NCI-H128 (cell line): ENCODE data around the gene H3-3A.

Experiments used
- DNase-seq: peaks from one replicate; lab custom pipeline; 2025; ENCODE audit not compliant: unreplicated experiment; lab: John Stamatoyannopoulos, UW

H3-3A gene

GRCh38 chr1:226110249-226111097 is 48.0 kb downstream of the H3-3A start:
- DNase-seq = no peak

DNA sequence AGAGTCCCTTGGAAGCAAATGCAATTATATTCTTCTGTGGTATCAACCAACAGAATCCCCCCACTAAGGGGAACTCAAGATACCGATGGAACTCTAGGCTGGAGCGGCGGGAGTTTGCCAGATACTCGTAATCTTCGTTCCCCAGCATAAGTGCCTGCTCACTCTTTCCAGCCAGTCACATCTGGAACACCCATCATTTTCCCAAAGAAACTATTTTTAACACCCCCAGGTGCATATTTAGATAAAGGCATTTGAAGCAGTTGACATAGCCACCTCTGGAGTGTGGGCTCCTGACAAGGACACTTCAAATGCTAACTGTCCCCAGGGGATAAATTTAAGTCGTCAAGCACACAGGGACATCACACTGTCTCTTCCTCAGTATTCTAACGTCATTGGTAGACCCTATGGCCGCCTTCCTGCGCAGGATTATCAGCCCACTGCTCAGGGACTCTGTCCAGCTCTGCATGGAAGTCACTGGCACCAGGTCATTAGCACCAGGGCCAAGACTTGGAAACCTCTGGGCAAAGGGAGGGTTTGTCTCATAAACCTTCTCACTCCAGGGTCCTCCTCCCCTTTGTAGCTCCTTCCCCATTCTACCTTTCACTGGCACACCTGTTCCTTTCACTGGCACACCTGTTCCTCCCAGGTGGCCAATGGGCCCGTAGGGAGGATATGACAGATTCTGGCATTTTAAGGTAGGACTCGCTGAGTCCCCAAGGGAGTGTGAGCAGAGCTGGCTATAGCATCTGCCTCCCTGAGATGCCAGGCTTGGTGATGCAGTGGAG is 48.8 kb downstream of the H3-3A start:
- no peak for DNase-seq

DNA sequence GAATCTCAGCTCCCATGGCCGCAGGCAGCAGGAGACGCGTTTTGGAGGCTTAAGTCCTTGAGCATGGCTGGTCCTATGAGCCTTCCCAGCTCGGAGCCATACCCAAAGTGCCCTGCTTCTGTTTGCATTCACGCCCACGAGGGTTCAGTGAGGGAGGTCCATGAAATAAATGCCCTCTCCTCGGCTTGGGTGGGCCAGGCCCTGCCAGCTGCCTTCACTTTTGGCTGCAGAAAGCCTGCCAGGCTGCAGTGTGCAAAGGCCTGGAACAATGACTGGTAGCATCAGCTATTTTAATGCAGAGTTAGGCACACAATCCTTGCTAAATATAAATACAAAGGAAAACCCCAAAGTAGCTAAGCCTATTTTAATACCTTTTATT is 49.4 kb downstream of the H3-3A start:
- no peak for DNase-seq

- no peak for DNase-seq
These were observed 50.1 kb downstream of the H3-3A start for GRCh38 chr1:226112626-226113025.

DNA sequence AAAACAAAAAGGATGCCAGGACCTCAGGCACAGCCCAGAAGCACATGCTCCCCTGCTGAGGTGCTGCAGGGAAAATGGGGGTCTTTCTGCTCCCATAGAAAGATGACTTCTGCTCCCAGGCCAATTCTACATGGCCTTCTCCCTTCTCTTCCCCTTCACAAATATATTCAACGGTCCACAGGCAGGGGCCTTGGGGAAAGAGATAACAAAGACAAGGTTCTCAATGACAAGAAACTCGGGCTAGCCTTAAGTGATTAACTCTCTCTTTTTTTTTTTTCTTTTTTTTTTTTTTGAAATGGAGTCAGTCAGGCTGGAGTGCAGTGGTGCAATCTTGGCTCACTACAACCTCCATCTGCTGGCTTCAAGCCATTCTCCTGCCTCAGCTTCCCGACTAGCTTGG is 54.2 kb downstream of the H3-3A start:
- DNase-seq = no peak

DNA sequence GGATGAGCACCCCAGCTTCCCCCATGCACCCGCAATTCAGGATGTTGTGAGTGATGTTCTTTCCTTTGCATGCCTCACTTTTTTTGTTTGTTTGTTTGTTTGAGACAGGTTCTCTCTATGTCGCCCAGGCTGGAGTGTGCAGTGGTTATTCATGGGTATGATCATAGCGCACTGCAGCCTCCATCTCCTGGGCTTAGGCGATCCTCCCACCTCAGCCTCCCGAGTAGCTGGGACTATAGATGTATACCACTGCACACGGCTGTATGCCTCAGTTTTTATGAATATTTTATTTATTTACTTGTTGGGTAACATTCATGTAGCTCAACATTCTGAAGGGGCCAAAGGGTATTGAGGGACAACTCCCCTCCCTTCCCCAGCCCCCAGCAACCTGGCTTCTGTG is 54.8 kb downstream of the H3-3A start:
- no peak for DNase-seq

- no peak for DNase-seq
These were observed 55.8 kb downstream of the H3-3A start for GRCh38 chr1:226118357-226118756.

DNA sequence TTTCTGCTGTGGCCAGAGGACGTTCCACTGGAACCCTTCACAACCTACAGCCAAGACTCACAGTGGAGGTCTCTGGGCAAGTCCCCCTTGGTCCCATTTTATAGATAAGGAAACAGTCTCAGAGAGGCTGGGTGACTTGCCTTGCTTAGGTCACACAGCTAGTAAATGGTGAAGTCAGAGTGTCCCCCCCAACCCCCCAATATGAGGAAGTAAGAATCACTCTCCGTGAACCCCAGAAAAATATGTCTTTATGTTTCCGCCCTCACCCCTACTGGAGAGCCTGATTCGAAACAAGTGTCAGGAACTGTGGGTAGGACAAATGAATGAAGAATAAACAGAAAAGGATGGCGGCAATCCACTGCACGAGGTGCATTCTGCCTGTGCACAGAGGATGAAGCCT is 56.7 kb downstream of the H3-3A start:
- DNase-seq = no peak

GRCh38 chr1:226120398-226120797 is 57.9 kb downstream of the H3-3A start:
- DNase-seq = no peak

- no peak for DNase-seq
These were observed 58.6 kb downstream of the H3-3A start for GRCh38 chr1:226121049-226121586.
